GM19238 (cell line): ENCODE data around the gene LUC7L.
A peak's percentile ranks its signal among the peaks of the same experiment; 100 is the strongest.
"Not testable (repeated sequence)": the region's sequence is repeated elsewhere in the genome, so short reads cannot be mapped to it uniquely, and the experiment has no call there.

Experiments
- DNase-seq: peaks from one replicate; pipeline ENCODE4 v3.0.0; 2011; ENCODE audit warnings: low spot score; ENCODE audit not compliant: insufficient read length

The LUC7L gene

GRCh38 chr16:263182-263774 is 34.0 kb upstream of the LUC7L start:
- DNase-seq: no peak

GRCh38 chr16:262121-262745 is 33.0 kb upstream of the LUC7L start:
- DNase-seq: no peak

GRCh38 chr16:261031-261691 is 31.9 kb upstream of the LUC7L start:
- no peak for DNase-seq

GRCh38 chr16:260326-260725 is 31.1 kb upstream of the LUC7L start:
- DNase-seq: no peak

GRCh38 chr16:259814-260253 is 30.6 kb upstream of the LUC7L start:
- DNase-seq: no peak

GRCh38 chr16:259226-259625 is 30.0 kb upstream of the LUC7L start:
- DNase-seq: no peak

- DNase-seq: not testable (repeated sequence)
Measured at GRCh38 chr16:258091-258490, 28.8 kb upstream of the LUC7L start.

GRCh38 chr16:255183-255582 is 25.9 kb upstream of the LUC7L start:
- DNase-seq: no peak

GRCh38 chr16:254461-254860 is 25.2 kb upstream of the LUC7L start:
- no peak for DNase-seq

- DNase-seq: no peak
Measured at GRCh38 chr16:253833-254232, 24.6 kb upstream of the LUC7L start.

GRCh38 chr16:252366-253337 is 23.4 kb upstream of the LUC7L start:
- peak; percentile 57 for DNase-seq

GRCh38 chr16:249431-249830 is 20.2 kb upstream of the LUC7L start:
- no peak for DNase-seq

GRCh38 chr16:247027-247426 is 17.8 kb upstream of the LUC7L start:
- DNase-seq: no peak

- DNase-seq: no peak
Measured at GRCh38 chr16:245105-245504, 15.9 kb upstream of the LUC7L start.

GRCh38 chr16:243348-243747 is 14.1 kb upstream of the LUC7L start:
- no peak for DNase-seq

- DNase-seq: no peak
Measured at GRCh38 chr16:242281-242680, 13.0 kb upstream of the LUC7L start.

GRCh38 chr16:240559-240958 is 11.3 kb upstream of the LUC7L start:
- no peak for DNase-seq

- no peak for DNase-seq
Measured at GRCh38 chr16:239948-240277, 10.7 kb upstream of the LUC7L start.

- DNase-seq: peak; percentile 92
Measured at GRCh38 chr16:234468-235305, 5.4 kb upstream of the LUC7L start, which contains the start of gene FAM234A. Gene FAM234A, plus strand, starts transcription at chr16:234821. Its CDS starts 19,593 bp downstream, at chr16:254414.

- DNase-seq: no peak
Measured at GRCh38 chr16:230949-231348, 1.7 kb upstream of the LUC7L start.

- not testable (repeated sequence) for DNase-seq
Measured at GRCh38 chr16:230351-230750, 1.1 kb upstream of the LUC7L start.
